CD14-positive monocyte (primary cell): ENCODE data around the gene CLDN34. TPM values are rescaled to one million over a fixed set of nuclear protein-coding genes. Genes with fewer than 3 reads are reported as not detected.

Experiments
- DNase-seq, 3 donors: peaks; one replicate each; pipeline ENCODE4 v3.0.0-alpha.2; 2011 to 2022
- H2AFZ ChIP-seq: 2 replicates; pipeline ENCODE4 v1.6.0; 2012; ENCODE audit warnings: mild to moderate bottlenecking, low read depth, low read length, inconsistent platforms; ENCODE audit not compliant: insufficient read depth, poor library complexity, severe bottlenecking
- H3K27ac ChIP-seq, 2 donors: 1 replicate in 1 of 2; 2 replicates in 1 of 2; pipeline ENCODE4 v1.5.1; 2012 to 2013; ENCODE audit warnings: low read length in 2 of 2, control low read depth in 1 of 2, inconsistent platforms in 1 of 2, low read depth in 1 of 2, mild to moderate bottlenecking in 1 of 2
- H3K27me3 ChIP-seq, 2 donors: one replicate each; pipeline versions ENCODE4 v1.6.0 to v1.6.1; 2011 to 2013; ENCODE audit warnings: low read length in 2 of 2; ENCODE audit not compliant: control insufficient read depth in 2 of 2, insufficient read depth in 2 of 2
- H3K36me3 ChIP-seq, 2 donors: replicated peaks in 1 of 2; 1 replicate in 1 of 2; 2 replicates in 1 of 2; pipeline versions ENCODE4 v1.5.1 to v1.6.1; 2012 to 2013; ENCODE audit warnings: low read length in 2 of 2, control low read depth in 1 of 2, inconsistent platforms in 1 of 2, mild to moderate bottlenecking in 1 of 2; ENCODE audit not compliant: insufficient read depth in 2 of 2, control insufficient read depth in 1 of 2
- H3K4me1 ChIP-seq, 2 donors: 1 replicate in 1 of 2; 2 replicates in 1 of 2; pipeline versions ENCODE4 v1.5.1 to v1.6.1; 2012 to 2013; ENCODE audit warnings: low read length in 2 of 2, control low read depth in 1 of 2, inconsistent platforms in 1 of 2, mild to moderate bottlenecking in 1 of 2, moderate library complexity in 1 of 2; ENCODE audit not compliant: insufficient read depth in 2 of 2, control insufficient read depth in 1 of 2
- H3K4me2 ChIP-seq: replicated peaks from 2 replicates; pipeline ENCODE3; 2012; ENCODE audit warnings: low read length, moderate library complexity, mild to moderate bottlenecking; ENCODE audit not compliant: poor library complexity, severe bottlenecking; ENCODE audit errors: extremely low read depth
- H3K4me3 ChIP-seq, 3 experiments: fragments of 200-600 bp in 1 of 3; sonication (generic) in 1 of 3; replicated peaks in 1 of 3; 1 replicate in 2 of 3; 2 replicates in 1 of 3; pipeline ENCODE4 v1.5.1; 2011 to 2013; ENCODE audit warnings: low read length in 3 of 3, mild to moderate bottlenecking in 3 of 3, control low read depth in 2 of 3, low read depth in 2 of 3, inconsistent platforms in 1 of 3, moderate library complexity in 1 of 3
- H3K79me2 ChIP-seq: 2 replicates; pipeline ENCODE4 v1.6.0; 2012; ENCODE audit warnings: mild to moderate bottlenecking, control low read depth, inconsistent platforms, low read length, moderate library complexity; ENCODE audit not compliant: insufficient read depth
- H3K9ac ChIP-seq: 2 replicates; pipeline ENCODE4 v1.6.0; 2017; ENCODE audit warnings: low read length, mild to moderate bottlenecking; ENCODE audit not compliant: insufficient read depth, poor library complexity, severe bottlenecking
- H3K9me3 ChIP-seq, 2 donors: replicated peaks in 1 of 2; 1 replicate in 1 of 2; 2 replicates in 1 of 2; pipeline versions ENCODE4 v1.5.1 to v1.6.1; 2012 to 2013; ENCODE audit warnings: low read length in 2 of 2, control low read depth in 1 of 2; ENCODE audit not compliant: control insufficient read depth in 1 of 2, insufficient read depth in 1 of 2
- H4K20me1 ChIP-seq: 2 replicates; pipeline ENCODE4 v1.6.0; 2012; ENCODE audit warnings: mild to moderate bottlenecking, low read length, control low read depth, moderate library complexity; ENCODE audit not compliant: insufficient read depth
- H3K27ac Mint-ChIP-seq, 7 donors: one replicate each; pipeline ENCODE4 v1.8.0; 2020; ENCODE audit warnings: mild to moderate bottlenecking in 7 of 7, mixed read lengths in 7 of 7, moderate library complexity in 6 of 7, inconsistent platforms in 2 of 7
- H3K27me3 Mint-ChIP-seq, 3 donors: one replicate each; pipeline ENCODE4 v1.8.0; 2021 to 2022; ENCODE audit warnings: low read depth in 3 of 3, mild to moderate bottlenecking in 3 of 3, mixed read lengths in 3 of 3, moderate library complexity in 3 of 3, inconsistent platforms in 1 of 3
- H3K36me3 Mint-ChIP-seq, 2 donors: one replicate each; pipeline ENCODE4 v1.8.0; 2020; ENCODE audit warnings: mixed read lengths in 2 of 2, inconsistent platforms in 1 of 2, mild to moderate bottlenecking in 1 of 2
- H3K4me1 Mint-ChIP-seq: one replicate; pipeline ENCODE4 v1.8.0; 2020; ENCODE audit warnings: mild to moderate bottlenecking, mixed read lengths
- H3K4me3 Mint-ChIP-seq, 2 donors: one replicate each; pipeline ENCODE4 v1.8.0; 2020; ENCODE audit warnings: mild to moderate bottlenecking in 2 of 2, mixed read lengths in 2 of 2, moderate library complexity in 1 of 2
- H3K9me3 Mint-ChIP-seq, 7 donors: one replicate each; pipeline ENCODE4 v1.8.0; 2020 to 2022; ENCODE audit warnings: mixed read lengths in 7 of 7, mild to moderate bottlenecking in 6 of 7, moderate library complexity in 6 of 7, inconsistent platforms in 2 of 7
- WGBS: methylation state at CpG from one replicate; pipeline ENCODE4 v1.1.5; 2013; ENCODE audit warnings: missing lambda C conversion rate; ENCODE audit not compliant: insufficient coverage; 5-methylcytosine and 5-hydroxymethylcytosine counted together
- intact Hi-C, 2 donors: fragments of 100-400 bp; cut with micrococcal nuclease; formaldehyde crosslinking; loops; one replicate each; pipeline versions ENCODE4 v1.15.0 to v1.15.1; 2023
- polyA plus RNA-seq, 3 donors: library from polyadenylated mRNA; depleted of rRNA in 1 of 3; unstranded in 2 of 3; stranded (reverse) in 1 of 3; fragments of 300-500 nt in 2 of 3; fragments of >200 nt in 1 of 3; fragmentation: Illumina TruSeq in 2 of 3; gene quantifications; 1 replicate in 2 of 3; 2 replicates in 1 of 3; pipeline ENCODE4 v1.2.3, GENCODE V29; 2012 to 2021
- TF ChIP-seq, protein P1 (sequence below): fragments of 200-600 bp; IDR thresholded peaks from one replicate; pipeline ENCODE4 v1.8.0; 2022; ENCODE audit warnings: antibody characterized with exemption, mild to moderate bottlenecking

The CLDN34 gene
- polyA plus RNA-seq, 3 donors = not detected

- peak; percentile 67 to 74 (median 67) for DNase-seq
- Histone ChIP-seq H3K4me2 (peak overlapping the region; percentile 71), H3K4me3 (peak overlapping the region; percentile 53 to 71 (median 64)), H3K79me2 (no peaks in the 10 kb centered on the region), H3K9ac (peak overlapping the region; percentile 71), H3K27ac (peak overlapping the region; percentile 77 to 79), H4K20me1 (peaks cover 12% of the 10 kb centered on the region), H3K4me1 (peaks cover 38 to 53% of the 10 kb centered on the region in 2 donors), H3K27me3 (peaks cover 5 to 30% of the 10 kb centered on the region in 2 donors), H2AFZ (peak overlapping the region; percentile 68), H3K36me3 (no peaks in the 10 kb centered on the region), H3K9me3 (no peaks in the 10 kb centered on the region)
- intact Hi-C loops = no loop called here
- TF ChIP-seq, protein P1, sequence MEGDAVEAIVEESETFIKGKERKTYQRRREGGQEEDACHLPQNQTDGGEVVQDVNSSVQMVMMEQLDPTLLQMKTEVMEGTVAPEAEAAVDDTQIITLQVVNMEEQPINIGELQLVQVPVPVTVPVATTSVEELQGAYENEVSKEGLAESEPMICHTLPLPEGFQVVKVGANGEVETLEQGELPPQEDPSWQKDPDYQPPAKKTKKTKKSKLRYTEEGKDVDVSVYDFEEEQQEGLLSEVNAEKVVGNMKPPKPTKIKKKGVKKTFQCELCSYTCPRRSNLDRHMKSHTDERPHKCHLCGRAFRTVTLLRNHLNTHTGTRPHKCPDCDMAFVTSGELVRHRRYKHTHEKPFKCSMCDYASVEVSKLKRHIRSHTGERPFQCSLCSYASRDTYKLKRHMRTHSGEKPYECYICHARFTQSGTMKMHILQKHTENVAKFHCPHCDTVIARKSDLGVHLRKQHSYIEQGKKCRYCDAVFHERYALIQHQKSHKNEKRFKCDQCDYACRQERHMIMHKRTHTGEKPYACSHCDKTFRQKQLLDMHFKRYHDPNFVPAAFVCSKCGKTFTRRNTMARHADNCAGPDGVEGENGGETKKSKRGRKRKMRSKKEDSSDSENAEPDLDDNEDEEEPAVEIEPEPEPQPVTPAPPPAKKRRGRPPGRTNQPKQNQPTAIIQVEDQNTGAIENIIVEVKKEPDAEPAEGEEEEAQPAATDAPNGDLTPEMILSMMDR = no peak
- Mint-ChIP-seq H3K27ac (peak overlapping the region; percentile 50 to 88 (median 83)), H3K36me3 (peaks cover 4 to 9% of the 10 kb centered on the region in 2 donors), H3K9me3 (peaks cover 0 to 21% (median 6%) of the 10 kb centered on the region in 7 donors), H3K4me3 (peak overlapping the region; percentile 76 to 84), H3K27me3 (peaks cover 7 to 55% (median 11%) of the 10 kb centered on the region in 3 donors), H3K4me1 (peaks cover 49% of the 10 kb centered on the region)
- WGBS = under 1% methylated on average over 31 of the region's 110 CpGs
Observed at GRCh38 chrX:10014462-10015354, 47.5 kb downstream of the CLDN34 start.

DNA sequence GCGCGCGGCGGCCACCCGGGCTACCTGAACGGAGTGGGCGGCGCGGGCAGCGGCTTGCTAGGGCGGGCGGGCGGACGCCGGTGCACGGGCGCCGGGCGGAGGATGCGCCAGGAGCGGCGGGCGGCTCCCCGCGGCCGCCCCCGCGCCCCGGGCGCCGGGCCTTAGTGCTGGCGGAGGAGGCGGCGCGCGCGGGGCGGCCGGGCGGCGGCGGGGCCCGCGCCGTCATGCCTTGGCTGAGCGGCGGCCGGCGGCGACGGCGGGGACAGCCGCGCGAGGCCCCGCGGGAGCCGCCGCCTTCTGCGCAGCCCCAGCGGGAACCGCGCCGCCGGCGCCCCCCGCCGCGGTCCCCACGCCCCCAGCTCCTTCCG lies 48.2 kb downstream of the CLDN34 start:
- Mint-ChIP-seq H3K9me3 (peaks cover 0 to 21% (median 6%) of the 10 kb centered on the region in 7 donors), H3K4me3 (no peak overlapping the region), H3K4me1 (peaks cover 43% of the 10 kb centered on the region), H3K36me3 (peaks cover 4 to 9% of the 10 kb centered on the region in 2 donors), H3K27me3 (peaks cover 7 to 50% (median 11%) of the 10 kb centered on the region in 3 donors), H3K27ac (no peak overlapping the region)
- peaks cover 32 to 46% of the 10 kb centered on the region in 2 donors for H3K4me1 ChIP-seq
- intact Hi-C loops = no loop called here
- H3K27me3 ChIP-seq = peaks cover 5 to 27% of the 10 kb centered on the region in 2 donors
- no peaks in the 10 kb centered on the region for H3K9me3 ChIP-seq
- no peaks in the 10 kb centered on the region for H3K79me2 ChIP-seq
- H3K27ac ChIP-seq = no peak overlapping the region
- no peak overlapping the region for H3K4me2 ChIP-seq
- H3K4me3 ChIP-seq = peak overlapping the region in 2 of 3 experiments; percentile 26 to 69
- H2AFZ ChIP-seq = no peak overlapping the region
- TF ChIP-seq, protein P1 = no peak
- H3K9ac ChIP-seq = no peak overlapping the region
- no peak for DNase-seq
- no peaks in the 10 kb centered on the region for H3K36me3 ChIP-seq
- H4K20me1 ChIP-seq = peaks cover 12% of the 10 kb centered on the region
- under 1% methylated on average over 52 of the region's 71 CpGs for WGBS
